ENCODE data around the gene IMMP2L.

Gene IMMP2L

DNA sequence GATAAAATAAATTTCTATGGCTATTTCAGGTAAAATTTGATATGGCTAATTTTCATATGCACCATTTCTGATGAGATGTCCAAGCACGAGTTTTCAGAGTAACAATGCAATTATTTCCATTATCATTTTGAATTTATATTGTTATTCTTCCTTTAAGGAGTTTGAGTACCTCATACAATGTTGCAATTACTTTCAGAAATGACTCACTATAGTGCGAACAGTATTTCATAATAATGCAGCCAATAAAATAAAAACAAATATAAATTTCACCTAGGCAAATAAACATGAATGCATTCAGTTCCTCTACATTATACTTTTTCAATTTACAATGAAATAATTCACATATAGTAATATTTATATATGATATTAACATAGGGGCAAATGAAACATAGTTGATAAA, 550.1 kb downstream of the IMMP2L start:
- in situ Hi-C loops (cut with HindIII; ENCODE audit: low sequenced_read_pairs): no loop called here

DNA sequence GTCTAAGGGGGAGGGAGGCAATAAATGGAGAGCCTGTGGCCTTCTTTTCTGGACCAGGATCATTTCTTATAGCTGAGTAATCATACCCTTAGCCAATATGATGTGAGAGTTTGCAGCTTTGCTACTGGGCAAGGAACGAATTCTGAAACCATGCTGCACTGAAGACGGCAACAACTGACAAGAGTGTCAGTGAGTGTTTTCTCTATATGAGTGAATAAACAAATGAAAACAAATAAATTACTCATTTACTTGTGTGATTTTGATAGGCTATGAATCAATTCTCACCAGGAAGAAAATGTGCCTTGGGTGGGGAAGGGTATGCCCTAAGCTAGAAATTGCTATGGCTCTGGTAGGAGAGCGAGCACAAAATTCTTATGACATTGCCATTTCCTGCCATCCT, 550.8 kb downstream of the IMMP2L start:
- in situ Hi-C loops (cut with HindIII; ENCODE audit: low sequenced_read_pairs): no loop called here

DNA sequence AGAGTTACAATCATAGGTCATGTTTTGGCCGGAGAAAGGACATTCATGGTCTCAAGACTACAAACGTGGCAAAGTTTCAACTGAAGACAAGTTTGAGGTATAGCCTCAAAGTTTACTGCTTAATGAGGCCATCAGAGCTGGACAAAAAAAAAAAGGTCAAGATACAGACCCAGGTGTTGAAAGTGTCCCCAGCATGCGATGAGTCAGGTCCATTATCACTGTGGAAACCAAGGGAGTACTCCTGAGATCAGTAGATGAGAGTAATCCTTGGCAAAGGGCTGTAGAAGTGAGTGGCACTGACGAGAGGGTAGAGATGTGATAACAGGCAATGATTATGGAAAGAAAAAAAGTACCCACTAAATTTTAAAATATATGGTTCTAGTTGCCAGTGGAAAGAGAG, 551.5 kb downstream of the IMMP2L start:
- in situ Hi-C loops (cut with HindIII; ENCODE audit: low sequenced_read_pairs): no loop called here

DNA sequence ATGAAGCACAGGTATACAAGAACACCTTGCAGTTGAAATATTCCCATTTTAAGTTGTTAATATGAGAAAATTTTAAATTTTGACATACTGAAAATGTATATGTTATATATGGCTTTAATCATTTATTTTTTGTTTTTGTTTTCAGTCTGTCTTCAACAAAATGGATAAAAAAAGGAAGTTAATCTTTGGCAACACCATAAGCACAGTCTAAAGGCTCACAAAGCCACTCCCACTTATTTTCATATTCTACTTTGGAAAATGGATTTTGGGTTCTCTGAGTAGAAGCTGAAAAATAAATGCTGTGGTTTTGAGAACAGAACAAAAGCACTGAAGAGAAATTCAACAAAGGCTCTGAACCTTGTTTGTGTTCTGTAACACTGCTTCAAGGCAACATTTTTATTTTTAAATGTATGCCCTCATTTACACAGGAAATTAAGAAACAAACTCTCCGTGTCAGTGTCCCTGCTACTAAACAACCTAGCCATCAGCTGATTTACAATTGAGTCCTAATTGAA, 552.7 kb downstream of the IMMP2L start:
- in situ Hi-C loops (cut with HindIII; ENCODE audit: low sequenced_read_pairs): no loop called here

DNA sequence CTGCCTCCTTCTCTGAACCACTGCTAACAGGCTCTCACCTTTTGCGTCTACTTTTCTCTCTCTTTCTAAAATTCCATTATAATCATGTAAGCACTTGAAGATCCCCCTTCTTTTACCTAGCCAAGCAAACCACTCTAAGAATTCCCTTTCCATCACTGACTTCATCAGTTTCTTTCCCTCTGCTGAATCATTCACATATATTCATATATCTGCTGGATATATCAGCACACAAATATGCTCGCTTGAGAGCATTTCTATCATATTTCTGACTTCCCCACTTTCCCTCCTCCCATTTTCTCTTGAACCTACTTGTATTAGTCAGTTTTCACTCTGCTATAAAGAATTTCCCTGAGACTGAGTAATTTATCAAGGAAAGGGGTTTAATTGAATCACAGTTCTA, 555.6 kb downstream of the IMMP2L start:
- in situ Hi-C loops (cut with HindIII; ENCODE audit: low sequenced_read_pairs): no loop called here

DNA sequence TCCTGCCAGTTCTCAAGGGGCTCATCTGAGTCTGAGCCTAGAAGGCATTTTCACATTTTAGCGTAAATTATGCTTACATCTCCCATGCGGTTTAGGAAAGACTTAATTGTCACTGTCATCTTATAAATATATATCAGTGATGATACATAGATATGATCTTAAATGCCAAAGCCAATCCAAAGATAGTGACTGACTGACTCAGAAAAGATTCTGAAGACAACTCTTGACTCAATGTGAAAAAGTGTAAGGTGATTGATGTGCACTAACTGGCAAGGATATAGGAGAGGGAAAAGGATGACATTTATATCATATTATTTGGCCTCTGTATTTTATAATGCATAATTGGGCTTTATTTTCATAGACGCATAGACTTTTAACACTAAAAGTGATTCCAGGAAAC, 556.3 kb downstream of the IMMP2L start:
- in situ Hi-C loops (cut with HindIII; ENCODE audit: low sequenced_read_pairs): no loop called here

DNA sequence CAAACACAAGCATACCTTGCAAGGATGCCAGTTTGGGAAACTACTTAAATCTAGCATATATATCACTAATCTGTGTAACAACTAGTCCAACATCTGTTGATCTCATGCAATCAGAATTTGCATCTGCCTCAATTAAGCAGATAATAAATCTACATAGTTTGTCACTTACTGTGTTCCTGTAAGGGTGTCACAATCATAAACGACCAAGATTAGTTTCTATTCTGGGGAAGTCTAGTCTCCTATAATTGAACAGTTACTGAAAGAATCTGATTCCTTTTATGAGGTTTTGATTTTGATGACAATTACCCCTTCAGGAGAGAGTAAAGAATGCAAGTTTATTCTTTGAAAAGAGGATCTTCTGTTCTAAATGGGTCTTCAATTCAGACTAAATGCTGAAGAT, 556.8 kb downstream of the IMMP2L start:
- in situ Hi-C loops (cut with HindIII; ENCODE audit: low sequenced_read_pairs): no loop called here

DNA sequence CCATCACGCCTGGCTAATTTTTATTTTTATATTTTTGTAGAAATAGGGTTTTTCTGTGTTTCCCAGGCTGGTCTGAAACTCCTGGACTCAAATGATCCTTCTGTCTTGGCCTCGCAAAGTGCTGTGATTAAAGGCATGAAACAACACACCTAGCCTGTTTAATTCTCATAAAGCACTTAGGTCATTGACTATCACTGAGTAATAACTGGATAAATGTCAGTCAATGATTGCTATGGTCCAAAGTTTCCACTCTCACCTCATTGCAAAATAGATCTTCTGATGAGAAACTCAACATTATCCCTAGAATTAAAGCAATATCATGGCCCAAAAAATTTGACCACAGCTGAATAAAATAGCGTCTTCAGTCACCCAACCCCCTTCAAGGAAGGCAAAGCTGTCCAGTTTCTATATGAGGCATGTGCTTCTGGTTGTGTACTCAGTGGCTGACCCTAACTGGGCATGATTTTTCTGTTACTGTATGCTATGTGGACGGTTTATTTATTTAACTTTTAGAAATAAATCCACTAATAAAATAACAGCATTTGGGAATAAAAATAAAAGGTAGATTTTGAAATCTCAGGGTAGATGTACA, 557.9 kb downstream of the IMMP2L start:
- in situ Hi-C loops (cut with HindIII; ENCODE audit: low sequenced_read_pairs): no loop called here

DNA sequence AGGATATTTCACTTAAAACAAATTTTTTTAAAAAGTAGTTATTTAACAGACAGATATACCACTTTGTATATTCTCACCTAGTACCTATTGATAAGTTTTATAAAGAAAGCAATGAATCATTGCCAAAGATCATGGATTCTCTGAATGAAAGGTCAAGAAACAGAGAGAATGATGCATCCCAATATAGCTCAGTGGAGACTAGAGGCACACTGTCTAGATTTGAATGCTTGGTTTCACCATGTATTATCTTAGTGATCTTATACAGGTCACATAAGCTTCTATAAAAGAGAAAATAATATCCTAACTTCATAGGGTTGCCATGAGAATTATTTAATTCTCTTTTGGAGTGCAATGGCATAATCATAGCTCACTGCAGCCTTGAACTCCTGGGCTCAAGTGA, 558.4 kb downstream of the IMMP2L start:
- in situ Hi-C loops (cut with HindIII; ENCODE audit: low sequenced_read_pairs): no loop called here

DNA sequence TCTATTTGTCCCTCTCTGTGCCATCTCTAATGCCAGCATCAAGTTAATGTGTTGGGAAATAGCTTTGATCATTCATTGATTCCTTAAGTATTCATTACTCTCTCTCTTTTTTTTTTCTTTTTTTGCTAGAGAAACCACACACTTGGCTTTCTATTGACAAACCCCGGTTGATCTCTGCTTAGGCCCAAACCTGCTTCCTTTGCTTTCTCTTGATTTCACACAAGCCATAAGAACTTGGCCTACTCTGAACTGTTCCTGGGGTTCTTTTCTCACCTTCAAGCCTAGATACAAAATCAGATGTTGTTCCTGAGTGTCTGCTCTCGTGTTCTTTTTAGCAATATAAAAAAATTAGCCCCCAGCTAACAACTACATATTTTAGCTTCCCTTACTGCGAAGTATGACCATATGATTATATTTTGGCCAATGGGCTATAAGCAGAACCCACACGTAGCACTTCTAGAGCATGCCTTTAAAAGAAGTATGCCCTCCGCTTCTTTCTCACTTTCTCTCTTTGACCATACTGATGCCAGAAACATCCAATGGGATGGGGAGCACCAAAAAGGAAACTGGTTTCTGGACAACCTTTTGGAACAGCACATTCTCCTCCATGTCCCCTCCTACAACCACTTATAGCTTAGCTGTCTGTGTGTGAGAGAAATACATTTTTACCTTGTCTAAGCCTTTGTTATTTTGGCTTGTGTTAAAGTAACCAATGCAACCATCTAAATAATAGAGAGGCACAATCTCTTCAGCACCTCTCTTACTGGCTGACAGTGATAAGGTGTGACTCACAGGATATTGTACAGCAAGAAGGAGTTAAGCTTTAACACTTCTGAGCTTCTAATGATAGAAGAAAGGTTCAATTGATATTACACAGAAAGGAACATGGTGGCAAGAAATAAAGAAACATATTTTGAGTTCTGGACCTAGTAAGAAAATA, 568.0 kb downstream of the IMMP2L start:
- in situ Hi-C loops (cut with HindIII; ENCODE audit: low sequenced_read_pairs): no loop called here

DNA sequence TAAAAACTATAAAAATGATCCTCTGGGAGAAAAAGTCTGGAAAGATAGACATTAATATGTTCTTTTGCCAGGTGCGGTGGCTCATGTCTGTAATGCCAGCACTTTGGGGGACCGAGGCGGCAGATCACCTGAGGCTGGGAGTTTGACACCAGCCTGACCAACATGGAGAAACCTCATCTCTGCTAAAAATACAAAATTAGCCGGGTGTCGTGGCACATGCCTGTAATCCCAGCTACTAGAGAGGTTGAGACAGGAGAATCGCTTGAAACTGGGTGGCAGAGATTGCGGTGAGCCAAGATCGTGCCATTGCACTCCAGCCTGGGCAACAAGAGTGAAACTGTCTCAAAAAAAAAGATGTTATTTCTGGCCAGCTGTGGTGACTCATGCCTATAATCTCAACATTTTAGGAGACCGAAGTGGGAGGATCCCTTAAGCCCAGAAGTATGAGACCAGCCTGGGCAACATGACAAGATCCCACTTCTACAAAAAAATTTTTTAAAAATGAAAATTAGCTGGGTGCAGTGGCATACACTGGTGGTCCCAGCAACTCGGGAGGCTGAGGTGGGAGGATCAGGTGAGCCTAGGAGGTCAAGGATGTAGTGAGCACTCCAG, 573.3 kb downstream of the IMMP2L start:
- in situ Hi-C loops (cut with HindIII; ENCODE audit: low sequenced_read_pairs): no loop called here

DNA sequence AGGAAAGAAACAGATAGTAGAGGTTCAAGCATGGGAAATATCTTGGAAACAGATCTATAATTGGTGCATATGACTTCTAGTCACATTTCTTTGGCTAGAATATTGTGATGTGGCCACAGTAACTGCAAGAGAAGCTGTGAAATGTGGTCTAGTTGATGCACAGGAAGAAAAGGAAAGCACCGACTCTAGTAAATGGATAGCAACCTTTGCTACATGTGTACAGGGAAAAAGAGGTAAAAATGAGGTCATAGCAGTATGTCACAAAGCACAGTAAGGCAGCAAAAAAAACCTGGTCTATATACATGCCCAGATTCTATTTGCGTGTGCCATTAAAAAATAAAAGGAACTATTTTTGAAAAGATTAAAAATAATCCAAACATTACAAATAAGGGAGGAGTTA, 573.9 kb downstream of the IMMP2L start:
- in situ Hi-C loops (cut with HindIII; ENCODE audit: low sequenced_read_pairs): no loop called here

DNA sequence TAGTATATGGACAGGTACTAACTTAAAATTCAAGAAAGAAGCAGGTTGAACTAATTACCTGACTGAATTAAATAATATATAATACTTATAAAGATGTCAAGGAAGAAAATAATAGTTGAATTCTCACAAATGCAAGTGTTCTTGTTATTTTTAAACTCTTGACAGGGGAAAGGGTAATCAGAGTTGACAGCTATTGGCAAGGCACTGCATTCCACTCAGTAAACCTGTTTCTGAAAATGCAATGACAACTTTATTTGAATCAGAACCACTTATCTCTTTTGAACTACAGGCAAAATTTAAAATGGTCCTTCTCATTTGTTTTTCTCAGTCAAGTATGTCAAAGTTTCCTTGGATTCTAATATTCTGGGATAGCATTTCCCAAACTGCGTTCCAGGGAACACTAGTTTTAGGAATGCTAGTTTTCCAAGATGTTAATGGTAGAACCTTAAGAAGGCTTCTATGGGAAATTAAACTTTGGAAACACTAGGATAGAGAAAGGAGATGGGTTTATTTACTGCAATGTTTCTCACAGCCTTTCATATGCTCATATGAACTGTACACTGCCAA, 575.1 kb downstream of the IMMP2L start:
- in situ Hi-C loops (cut with HindIII; ENCODE audit: low sequenced_read_pairs): no loop called here

DNA sequence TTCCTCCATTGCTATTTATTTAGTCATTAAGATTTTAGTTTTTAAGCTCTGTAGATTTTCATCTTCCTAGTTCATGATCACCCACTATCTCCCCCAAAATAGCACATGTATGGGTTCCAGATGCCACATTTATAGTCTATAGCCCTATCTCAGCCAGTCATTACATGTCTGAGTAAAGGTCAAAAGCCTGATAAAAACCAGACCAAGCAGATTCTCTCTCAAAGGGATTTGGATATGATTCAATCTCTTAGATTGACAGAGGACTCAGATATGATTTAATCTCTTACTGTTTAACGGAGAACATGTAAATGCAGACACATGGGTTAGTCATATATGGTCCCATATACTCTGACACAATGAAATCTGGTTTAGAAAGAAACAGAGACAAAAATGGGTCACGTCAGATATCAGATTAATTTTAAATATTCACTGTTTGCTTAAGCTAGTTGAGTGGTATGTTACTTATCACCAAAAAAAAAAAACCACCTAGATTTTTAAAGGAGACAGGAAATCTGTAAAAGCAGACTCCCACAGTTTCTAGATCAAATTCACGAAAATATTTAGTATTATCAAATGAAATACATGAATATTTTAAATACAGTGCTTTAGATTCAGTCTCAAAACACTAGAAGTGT, 578.4 kb downstream of the IMMP2L start:
- in situ Hi-C loops (cut with HindIII; ENCODE audit: low sequenced_read_pairs): no loop called here

DNA sequence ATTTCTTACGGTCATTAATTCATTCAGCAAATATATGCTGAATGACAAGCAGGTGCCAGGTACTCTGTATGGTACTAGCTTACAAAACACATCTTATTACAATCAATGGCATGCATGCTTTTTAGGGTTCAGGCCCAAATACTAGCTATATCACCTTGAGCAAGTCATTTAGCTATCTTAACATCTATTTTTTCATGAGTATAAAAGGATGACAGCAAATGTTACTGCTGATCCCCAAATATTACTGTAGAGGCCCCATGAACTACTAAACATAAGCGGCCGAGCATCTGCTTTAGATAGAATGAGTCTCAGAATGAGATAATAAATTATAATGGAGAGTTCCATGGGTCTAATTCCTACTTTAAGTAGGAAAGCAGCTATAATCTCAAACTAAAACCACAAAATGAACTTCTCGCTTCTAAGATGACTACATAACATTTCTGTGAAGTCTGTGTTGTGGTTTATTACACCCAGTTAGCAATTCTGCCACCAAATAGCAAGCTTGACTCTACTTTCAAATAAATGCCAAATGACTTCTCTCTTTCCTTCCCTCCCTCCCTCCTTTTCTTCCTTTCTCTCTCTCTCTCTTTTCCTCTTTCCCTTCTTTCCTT, 585.1 kb downstream of the IMMP2L start:
- in situ Hi-C loops (cut with HindIII; ENCODE audit: low sequenced_read_pairs): no loop called here

DNA sequence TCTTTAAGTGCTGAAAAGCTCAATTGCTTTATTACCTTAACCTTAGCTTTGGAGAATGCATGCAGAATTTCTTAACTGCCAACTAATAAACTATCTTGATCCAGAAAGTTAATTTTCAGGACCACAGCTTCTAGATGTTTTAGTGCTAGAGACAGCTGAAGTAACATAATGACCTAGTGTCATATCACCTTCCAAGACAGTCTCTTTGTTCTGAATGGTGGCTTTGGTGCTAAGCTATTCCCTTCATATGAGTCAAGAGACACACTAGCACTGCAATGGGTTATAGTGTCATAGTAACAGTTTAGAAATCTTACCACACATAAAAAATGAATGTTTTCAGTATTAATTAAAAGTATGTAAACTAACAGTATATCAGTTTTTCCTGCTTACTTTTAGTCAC, 586.8 kb downstream of the IMMP2L start:
- in situ Hi-C loops (cut with HindIII; ENCODE audit: low sequenced_read_pairs): no loop called here

DNA sequence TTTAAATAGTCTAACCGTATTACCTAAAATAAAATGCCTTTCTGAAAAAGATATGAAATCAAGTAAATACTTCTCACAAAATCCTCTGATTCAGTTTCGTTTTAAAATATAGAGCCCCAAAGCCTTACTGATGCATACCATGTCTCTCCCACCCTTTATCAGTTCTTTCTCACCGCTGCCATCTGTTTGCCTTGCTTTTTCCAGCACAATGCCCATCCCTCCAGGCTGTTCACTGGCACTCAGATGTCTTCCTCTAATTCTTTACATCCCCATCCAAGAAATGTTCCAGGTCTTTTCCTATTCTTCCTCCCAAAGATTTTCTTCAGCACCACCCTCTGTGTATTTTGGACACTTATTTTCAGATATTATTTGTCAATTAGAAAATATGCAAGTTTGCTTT, 587.9 kb downstream of the IMMP2L start:
- in situ Hi-C loops (cut with HindIII; ENCODE audit: low sequenced_read_pairs): no loop called here

DNA sequence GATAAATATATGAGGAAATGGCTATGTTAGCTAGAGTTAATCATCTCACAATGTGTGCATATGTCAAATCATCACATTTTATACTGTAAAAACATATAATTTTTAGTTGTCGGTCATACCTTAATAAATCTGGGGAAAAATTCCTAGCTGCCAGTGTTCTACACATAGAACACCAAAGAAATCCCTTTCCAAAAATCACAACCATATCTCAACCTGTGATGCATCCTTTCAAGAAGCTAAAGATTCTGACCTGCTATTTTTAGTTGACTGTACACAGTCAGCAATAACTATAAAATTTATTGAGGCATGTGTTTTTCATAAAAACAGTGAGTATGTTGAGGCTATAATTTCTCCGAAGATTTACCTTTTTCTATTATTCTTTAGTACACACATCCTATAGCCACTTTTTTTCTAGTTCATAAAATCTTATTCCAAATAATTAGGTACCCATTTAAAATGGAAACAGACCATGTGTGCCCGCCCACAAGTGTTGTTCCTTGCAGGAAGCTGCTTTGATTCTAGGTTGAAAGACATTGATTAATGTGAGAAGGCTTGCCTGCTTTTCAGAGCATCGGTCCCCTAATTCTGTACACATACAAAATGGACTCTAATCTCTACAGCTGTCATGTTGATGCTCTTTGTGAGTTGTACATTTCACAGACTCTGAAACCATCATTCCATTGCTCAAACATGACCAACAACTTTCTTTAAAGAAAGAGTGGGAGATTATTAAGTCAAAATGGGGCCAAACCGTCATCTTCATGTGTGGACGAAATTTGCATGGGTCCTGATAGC, 588.9 kb downstream of the IMMP2L start:
- in situ Hi-C loops (cut with HindIII; ENCODE audit: low sequenced_read_pairs): no loop called here

DNA sequence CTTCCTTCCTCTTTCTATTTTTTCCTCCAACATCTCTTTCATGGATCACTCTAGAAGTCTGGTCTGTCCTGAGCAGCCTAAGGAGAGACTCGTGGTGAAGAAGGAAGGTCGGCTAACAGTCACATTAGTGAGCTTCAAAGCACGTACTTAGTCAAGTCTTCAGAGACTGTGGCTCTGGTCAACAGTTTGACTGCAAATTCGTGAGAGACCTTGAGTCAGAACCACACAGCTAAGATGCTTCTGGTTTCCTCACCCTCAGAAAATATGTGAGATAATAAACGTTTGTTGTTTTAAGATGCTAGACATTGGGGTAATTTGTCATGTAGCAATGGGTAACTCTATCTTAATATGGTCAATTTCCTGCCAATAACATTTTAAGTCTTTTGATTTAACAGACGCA, 597.5 kb downstream of the IMMP2L start:
- in situ Hi-C loops (cut with HindIII; ENCODE audit: low sequenced_read_pairs): no loop called here

DNA sequence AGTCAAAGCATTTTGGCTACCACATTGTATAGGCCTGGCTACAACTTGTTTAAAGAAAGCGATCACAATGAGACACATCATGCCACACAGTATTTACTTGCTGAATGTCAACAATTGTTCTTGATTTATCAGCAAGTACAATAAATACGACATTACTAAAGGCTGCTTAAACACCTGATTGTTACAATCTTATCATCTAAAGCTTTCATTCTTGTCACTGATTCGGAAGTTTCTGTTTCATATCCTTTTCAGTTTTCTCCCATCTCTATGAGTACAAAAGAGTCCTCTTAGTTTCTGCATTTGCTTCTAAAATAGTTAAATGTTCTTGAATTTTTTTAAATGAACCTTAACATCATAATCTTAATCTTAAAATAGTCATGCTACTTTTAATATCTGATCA, 599.5 kb downstream of the IMMP2L start:
- in situ Hi-C loops (cut with HindIII; ENCODE audit: low sequenced_read_pairs): no loop called here
